Tibial nerve (tissue), 4 donors: ENCODE results near the gene DGKH. TPM values are rescaled to one million over a fixed set of nuclear protein-coding genes. Genes with fewer than 3 reads are reported as not detected.
A peak's percentile ranks its signal among the peaks of the same experiment; 100 is the strongest.

ENCODE experiments used
- DNase-seq, 2 donors: peaks; one replicate each; pipeline ENCODE4 v3.0.0-alpha.2; 2019; ENCODE audit warnings: low spot score in 2 of 2
- H3K27ac ChIP-seq, 4 donors: fragments of 200-600 bp; sonication (generic) in 3 of 4; one replicate each; pipeline ENCODE4 v1.5.1; 2017 to 2019; ENCODE audit warnings: mild to moderate bottlenecking in 1 of 4
- H3K27me3 ChIP-seq, 2 donors: fragments of 200-600 bp; sonication (generic) in 1 of 2; one replicate each; pipeline versions ENCODE4 v1.5.1 to v1.6.0; 2017 to 2019
- H3K36me3 ChIP-seq, 3 donors: fragments of 200-600 bp; sonication (generic); one replicate each; pipeline ENCODE4 v1.5.1; 2018 to 2019
- H3K4me1 ChIP-seq, 4 donors: fragments of 200-600 bp; sonication (generic) in 3 of 4; one replicate each; pipeline ENCODE4 v1.5.1; 2017 to 2019
- H3K4me3 ChIP-seq, 4 donors: fragments of 200-600 bp; sonication (generic) in 3 of 4; one replicate each; pipeline ENCODE4 v1.5.1; 2017 to 2019; ENCODE audit warnings: mild to moderate bottlenecking in 1 of 4, moderate library complexity in 1 of 4
- H3K9me3 ChIP-seq, 4 donors: fragments of 200-600 bp; sonication (generic) in 3 of 4; one replicate each; pipeline ENCODE4 v1.5.1; 2017 to 2019
- CTCF ChIP-seq, 5 experiments: fragments of 200-600 bp in 3 of 5; fragments of 450-650 bp in 2 of 5; sonication (generic) in 3 of 5; IDR thresholded peaks; one replicate each; pipeline ENCODE4 v1.5.1; 2016 to 2019; ENCODE audit warnings: antibody characterized with exemption in 5 of 5, mild to moderate bottlenecking in 3 of 5, moderate library complexity in 2 of 5
- EP300 ChIP-seq, 2 donors: sonication (generic); formaldehyde crosslinking; IDR thresholded peaks; one replicate each; pipeline ENCODE4 v1.6.1; 2017; ENCODE audit warnings: antibody characterized with exemption in 2 of 2, mild to moderate bottlenecking in 1 of 2
- POLR2A ChIP-seq, 2 donors: fragments of 450-650 bp; IDR thresholded peaks; one replicate each; pipeline ENCODE4 v1.6.1; 2017; ENCODE audit warnings: antibody characterized with exemption in 2 of 2, mild to moderate bottlenecking in 2 of 2, moderate library complexity in 2 of 2
- WGBS, 2 donors: methylation state at CpG; one replicate each; pipeline ENCODE4 v1.1.5; 2018; 5-methylcytosine and 5-hydroxymethylcytosine counted together
- total RNA-seq, 4 donors: library from RNA; depleted of rRNA; stranded (reverse); fragments of >200 nt; gene quantifications; one replicate each; pipeline ENCODE4 v1.1.0, GENCODE V29; 2016

The DGKH gene
- total RNA-seq, 4 donors from 2014 or later: 9.6 to 14.5 (median 12.3) TPM

DNA sequence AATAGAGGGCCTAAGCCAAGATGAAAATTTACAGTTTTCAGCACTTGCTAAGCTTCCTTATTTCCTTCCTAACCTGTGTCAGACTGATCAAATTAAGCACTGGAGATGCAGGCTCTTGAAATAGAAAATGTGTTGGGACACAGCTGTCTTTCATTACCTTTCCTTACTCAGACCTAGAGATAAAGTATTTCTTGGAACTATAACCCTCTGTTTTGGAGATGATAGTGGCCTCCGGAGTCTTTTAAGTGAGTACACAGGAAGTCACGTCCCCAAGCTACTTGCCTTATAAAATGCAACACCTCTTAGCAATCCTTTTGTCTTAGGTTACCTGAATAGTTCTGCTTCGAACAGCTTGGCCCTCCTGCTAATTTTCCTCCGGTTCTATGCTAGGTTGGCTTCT lies 211.1 kb downstream of the DGKH start:
- Histone ChIP-seq H3K9me3 (no peaks in the 10 kb centered on the region), H3K27me3 (no peaks in the 10 kb centered on the region), H3K4me1 (no peaks in the 10 kb centered on the region), H3K27ac (no peak overlapping the region), H3K4me3 (no peak overlapping the region), H3K36me3 (no peaks in the 10 kb centered on the region)
- DNase-seq: no peak
- 67 to 73% methylated on average over 4 of the region's 4 CpGs for whole genome bisulfite sequencing, 2 donors
- TF ChIP-seq EP300 (IDR thresholded peaks at IDR 0.05) (no peak), CTCF (IDR thresholded peaks at IDR 0.05) (no peak), POLR2A (IDR thresholded peaks at IDR 0.05) (no peak)

- H3K27ac ChIP-seq: no peak overlapping the region
- no peaks in the 10 kb centered on the region for H3K4me1 ChIP-seq
- H3K36me3 ChIP-seq: no peaks in the 10 kb centered on the region
- WGBS, 2 donors: 79 to 92% methylated on average over 8 of the region's 8 CpGs
- TF ChIP-seq CTCF (IDR thresholded peaks at IDR 0.05) (no peak), EP300 (IDR thresholded peaks at IDR 0.05) (no peak), POLR2A (IDR thresholded peaks at IDR 0.05) (no peak)
- no peak overlapping the region for H3K4me3 ChIP-seq
- no peaks in the 10 kb centered on the region for H3K27me3 ChIP-seq
- H3K9me3 ChIP-seq: no peaks in the 10 kb centered on the region
- no peak for DNase-seq
These were observed 212.6 kb downstream of the DGKH start for GRCh38 chr13:42260903-42261654.

DNA sequence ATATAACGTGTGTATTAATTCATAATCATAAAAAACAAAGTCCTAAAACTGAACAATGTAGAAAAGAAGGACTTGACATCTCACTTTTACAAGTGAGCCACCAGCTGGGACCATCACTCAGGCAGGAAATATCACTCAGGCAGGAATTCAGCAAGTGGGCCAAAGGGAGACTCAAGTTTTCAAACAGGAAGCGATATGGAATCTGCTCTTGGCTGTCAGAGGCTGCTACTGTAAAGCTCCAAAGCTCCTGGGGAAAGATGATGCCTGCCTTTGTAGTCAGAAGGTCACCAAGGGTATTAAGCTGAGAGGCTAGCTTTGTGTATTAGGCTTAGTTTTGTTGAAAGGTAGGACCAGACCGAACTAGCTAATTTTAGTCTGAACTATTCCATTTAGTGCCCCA lies 218.0 kb downstream of the DGKH start:
- Histone ChIP-seq H3K4me3 (no peak overlapping the region), H3K27me3 (no peaks in the 10 kb centered on the region), H3K36me3 (no peaks in the 10 kb centered on the region), H3K27ac (no peak overlapping the region), H3K9me3 (no peaks in the 10 kb centered on the region), H3K4me1 (peaks cover 0 to 5% (median 0%) of the 10 kb centered on the region in 4 donors)
- TF ChIP-seq POLR2A (IDR thresholded peaks at IDR 0.05) (no peak), CTCF (IDR thresholded peaks at IDR 0.05) (no peak), EP300 (IDR thresholded peaks at IDR 0.05) (no peak)
- 41 to 48% methylated on average over 3 of the region's 3 CpGs for WGBS, 2 donors
- no peak for DNase-seq

DNA sequence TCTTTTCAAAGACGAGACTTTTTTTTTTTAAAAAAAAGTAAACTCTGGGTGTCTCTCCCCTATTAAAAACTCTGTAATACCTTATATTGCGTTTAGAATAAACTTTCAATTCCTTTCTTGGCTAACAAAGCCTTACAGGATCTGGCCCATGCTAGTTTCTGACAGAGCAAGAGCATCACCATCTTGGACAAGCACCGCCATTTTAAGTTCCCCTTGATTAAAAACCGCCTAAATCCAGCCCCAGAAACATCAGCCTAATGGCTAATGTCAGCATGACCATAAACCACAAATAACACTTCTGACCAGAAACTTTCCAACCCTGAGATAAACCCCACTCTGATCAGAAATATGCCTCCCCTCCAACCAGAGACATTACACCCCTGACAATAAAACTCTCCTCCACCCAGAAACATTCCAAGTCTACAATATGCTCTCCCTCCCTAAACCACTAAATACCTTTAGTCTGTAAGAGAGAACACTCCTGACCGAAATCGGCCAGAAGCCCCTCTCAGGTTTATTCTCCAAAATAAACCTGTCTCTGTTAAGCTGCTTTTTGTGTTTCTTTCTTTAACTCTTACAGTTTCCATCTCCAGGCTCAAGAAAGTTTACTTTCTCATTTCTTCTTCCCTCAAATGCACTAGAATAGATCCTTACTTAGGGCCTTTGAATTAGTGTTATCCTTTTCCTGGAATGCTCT lies 221.9 kb downstream of the DGKH start:
- no peaks in the 10 kb centered on the region for H3K36me3 ChIP-seq
- H3K27me3 ChIP-seq: no peaks in the 10 kb centered on the region
- TF ChIP-seq EP300 (IDR thresholded peaks at IDR 0.05): no peak
- no peak for TF ChIP-seq POLR2A (IDR thresholded peaks at IDR 0.05)
- no peak for TF ChIP-seq CTCF (IDR thresholded peaks at IDR 0.05)
- H3K4me3 ChIP-seq: no peak overlapping the region
- DNase-seq: no peak
- no peaks in the 10 kb centered on the region for H3K9me3 ChIP-seq
- H3K27ac ChIP-seq: no peak overlapping the region
- H3K4me1 ChIP-seq: peaks cover 0 to 33% (median 8%) of the 10 kb centered on the region in 4 donors
- WGBS, 2 donors: 94 to 95% methylated on average over 6 of the region's 6 CpGs

DNA sequence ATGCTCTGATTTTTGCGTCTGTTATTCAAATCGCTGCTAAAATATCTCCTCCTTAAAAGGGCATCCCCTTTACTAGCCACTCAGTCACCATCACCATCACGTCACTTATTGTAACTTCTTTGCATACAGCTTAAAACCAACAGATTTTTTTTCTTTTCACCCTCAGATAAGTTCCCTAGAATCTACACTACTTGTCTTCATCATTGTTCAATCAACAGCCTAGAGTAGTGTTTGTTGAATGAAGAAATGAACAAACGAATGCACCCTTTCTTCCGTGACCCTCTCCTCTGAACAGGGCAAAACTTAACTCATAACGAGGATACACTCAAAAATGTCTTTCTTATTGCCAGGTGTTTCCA lies 222.4 kb downstream of the DGKH start:
- H3K36me3 ChIP-seq: no peaks in the 10 kb centered on the region
- no peaks in the 10 kb centered on the region for H3K27me3 ChIP-seq
- peaks cover 0 to 38% (median 8%) of the 10 kb centered on the region in 4 donors for H3K4me1 ChIP-seq
- TF ChIP-seq CTCF (IDR thresholded peaks at IDR 0.05): no peak
- no peak for TF ChIP-seq POLR2A (IDR thresholded peaks at IDR 0.05)
- TF ChIP-seq EP300 (IDR thresholded peaks at IDR 0.05): no peak
- peak overlapping the region; percentile 46 to 97 (median 85) for H3K4me3 ChIP-seq
- no peak for DNase-seq
- WGBS, 2 donors: 79 to 84% methylated on average over 6 of the region's 6 CpGs
- H3K27ac ChIP-seq: peak overlapping the region in 3 of 4 donors; percentile 85 to 97 (median 95)
- no peaks in the 10 kb centered on the region for H3K9me3 ChIP-seq
